Chondrocyte (in vitro differentiated cells): ENCODE results near the gene EYA4. TPM values are rescaled to one million over a fixed set of nuclear protein-coding genes. Genes with fewer than 3 reads are reported as not detected.

ENCODE experiments used
- DNase-seq: peaks from one replicate; pipeline ENCODE4 v3.0.0; 2021; ENCODE audit warnings: mixed read lengths, low spot score
- H3K27ac Mint-ChIP-seq: one replicate; pipeline ENCODE4 v1.8.0; 2021; ENCODE audit warnings: mild to moderate bottlenecking, moderate library complexity, mixed read lengths; ENCODE audit not compliant: unreplicated experiment
- H3K27me3 Mint-ChIP-seq: 2 replicates; pipeline ENCODE4 v1.8.0; 2021; ENCODE audit warnings: low read depth, mixed read lengths
- H3K36me3 Mint-ChIP-seq: 2 replicates; pipeline ENCODE4 v1.8.0; 2021; ENCODE audit warnings: low read depth, mixed read lengths
- H3K4me1 Mint-ChIP-seq: 2 replicates; pipeline ENCODE4 v1.8.0; 2021; ENCODE audit warnings: low read depth, mild to moderate bottlenecking, mixed read lengths
- H3K4me3 Mint-ChIP-seq: one replicate; pipeline ENCODE4 v1.8.0; 2021; ENCODE audit warnings: mild to moderate bottlenecking, moderate library complexity, mixed read lengths; ENCODE audit not compliant: unreplicated experiment
- H3K9me3 Mint-ChIP-seq: 2 replicates; pipeline ENCODE4 v1.8.0; 2021; ENCODE audit warnings: low read depth, mixed read lengths
- total RNA-seq: library from RNA; stranded (reverse); gene quantifications from 3 replicates; pipeline ENCODE4 v1.2.1, GENCODE V29; 2021
- TF ChIP-seq, protein P1 (sequence below): fragments of 200-600 bp; sonication (generic); IDR thresholded peaks from 2 replicates; pipeline ENCODE4 v1.5.0; 2021; ENCODE audit warnings: antibody characterized with exemption, mild to moderate bottlenecking, moderate library complexity

Gene EYA4
- total RNA-seq, 1 donor from 2014 or later, result 7.9 TPM

- Mint-ChIP-seq H3K27me3 (no peaks in the 10 kb centered on the region), H3K36me3 (peaks cover 2% of the 10 kb centered on the region), H3K9me3 (no peaks in the 10 kb centered on the region), H3K4me3 (no peak overlapping the region), H3K27ac (peak overlapping the region; percentile 96), H3K4me1 (peaks cover 57% of the 10 kb centered on the region)
- DNase-seq, result no peak
- TF ChIP-seq, protein P1, sequence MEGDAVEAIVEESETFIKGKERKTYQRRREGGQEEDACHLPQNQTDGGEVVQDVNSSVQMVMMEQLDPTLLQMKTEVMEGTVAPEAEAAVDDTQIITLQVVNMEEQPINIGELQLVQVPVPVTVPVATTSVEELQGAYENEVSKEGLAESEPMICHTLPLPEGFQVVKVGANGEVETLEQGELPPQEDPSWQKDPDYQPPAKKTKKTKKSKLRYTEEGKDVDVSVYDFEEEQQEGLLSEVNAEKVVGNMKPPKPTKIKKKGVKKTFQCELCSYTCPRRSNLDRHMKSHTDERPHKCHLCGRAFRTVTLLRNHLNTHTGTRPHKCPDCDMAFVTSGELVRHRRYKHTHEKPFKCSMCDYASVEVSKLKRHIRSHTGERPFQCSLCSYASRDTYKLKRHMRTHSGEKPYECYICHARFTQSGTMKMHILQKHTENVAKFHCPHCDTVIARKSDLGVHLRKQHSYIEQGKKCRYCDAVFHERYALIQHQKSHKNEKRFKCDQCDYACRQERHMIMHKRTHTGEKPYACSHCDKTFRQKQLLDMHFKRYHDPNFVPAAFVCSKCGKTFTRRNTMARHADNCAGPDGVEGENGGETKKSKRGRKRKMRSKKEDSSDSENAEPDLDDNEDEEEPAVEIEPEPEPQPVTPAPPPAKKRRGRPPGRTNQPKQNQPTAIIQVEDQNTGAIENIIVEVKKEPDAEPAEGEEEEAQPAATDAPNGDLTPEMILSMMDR, result no peak
Measured at GRCh38 chr6:133503336-133503729, 262.2 kb downstream of the EYA4 start.

DNA sequence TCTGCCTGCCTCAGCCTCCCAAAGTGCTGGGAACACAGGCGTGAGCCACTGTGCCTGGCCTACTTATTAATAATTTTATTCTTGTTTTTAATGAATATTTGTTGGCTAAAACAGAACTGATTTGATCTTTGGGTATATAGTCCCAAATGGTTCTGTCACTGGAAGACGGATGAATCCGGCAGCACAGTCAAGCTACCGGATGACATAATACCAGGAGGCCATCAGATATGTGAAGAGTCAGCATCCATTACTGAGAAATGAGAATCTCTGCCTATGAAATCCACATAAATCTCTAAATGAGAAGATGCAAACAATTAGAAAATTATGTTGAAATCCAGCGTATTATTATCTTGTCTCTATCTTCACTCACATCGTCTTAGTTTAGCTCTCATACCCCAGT is 263.0 kb downstream of the EYA4 start:
- Mint-ChIP-seq H3K4me1 (peaks cover 60% of the 10 kb centered on the region), H3K27me3 (no peaks in the 10 kb centered on the region), H3K9me3 (no peaks in the 10 kb centered on the region), H3K36me3 (peaks cover 2% of the 10 kb centered on the region), H3K4me3 (no peak overlapping the region), H3K27ac (peak overlapping the region; percentile 96)
- no peak for DNase-seq
- TF ChIP-seq, protein P1, result no peak

DNA sequence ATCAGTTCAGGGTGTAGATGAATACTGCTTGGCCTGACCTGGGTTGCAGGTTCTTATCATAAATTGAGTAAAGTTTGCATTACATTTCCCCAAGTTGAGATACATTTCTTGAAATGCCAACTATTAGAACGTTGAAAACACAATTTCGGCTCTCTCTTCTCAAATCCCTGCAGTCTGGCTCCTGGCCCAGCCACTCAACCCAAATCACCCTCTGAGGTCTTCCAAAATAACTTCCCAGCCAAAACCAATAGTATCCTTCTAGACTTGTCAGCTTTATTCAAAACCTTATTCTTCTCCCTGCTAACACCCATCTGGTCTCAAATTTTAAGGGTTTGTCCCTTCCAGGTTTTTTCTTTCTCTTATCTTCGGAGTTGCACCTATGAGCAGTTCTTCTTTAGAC is 263.6 kb downstream of the EYA4 start:
- no peak for DNase-seq
- no peak overlapping the region for H3K4me3 Mint-ChIP-seq
- peaks cover 66% of the 10 kb centered on the region for H3K4me1 Mint-ChIP-seq
- no peaks in the 10 kb centered on the region for H3K27me3 Mint-ChIP-seq
- peak overlapping the region; percentile 67 for H3K27ac Mint-ChIP-seq
- TF ChIP-seq, protein P1, result no peak
- no peaks in the 10 kb centered on the region for H3K9me3 Mint-ChIP-seq
- peaks cover 2% of the 10 kb centered on the region for H3K36me3 Mint-ChIP-seq

DNA sequence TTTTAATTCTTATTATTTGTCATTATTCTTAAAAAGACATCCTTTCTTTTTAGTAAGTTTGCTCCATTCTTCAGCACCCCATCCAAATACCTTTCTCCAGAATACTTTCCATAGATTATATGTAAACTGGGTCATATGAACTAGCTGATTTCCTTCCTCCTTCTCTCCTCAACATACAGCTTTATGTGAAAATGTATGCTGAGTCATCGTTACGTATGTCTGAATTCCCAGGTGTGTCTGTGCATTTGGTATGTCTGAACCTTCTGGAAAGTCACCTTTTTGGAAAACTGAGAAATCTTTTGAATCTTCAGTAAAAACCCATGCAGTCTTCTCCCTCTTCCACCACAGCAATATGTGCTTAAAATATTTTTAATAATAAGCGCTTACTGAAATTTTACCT is 264.5 kb downstream of the EYA4 start:
- no peak for DNase-seq
- Mint-ChIP-seq H3K27ac (peak overlapping the region; percentile 9), H3K36me3 (peaks cover 2% of the 10 kb centered on the region), H3K4me1 (peaks cover 67% of the 10 kb centered on the region), H3K27me3 (no peaks in the 10 kb centered on the region), H3K4me3 (no peak overlapping the region), H3K9me3 (no peaks in the 10 kb centered on the region)
- TF ChIP-seq, protein P1, result no peak

- peaks cover 15% of the 10 kb centered on the region for H3K4me1 Mint-ChIP-seq
- TF ChIP-seq, protein P1, result peak; percentile 97
- no peaks in the 10 kb centered on the region for H3K9me3 Mint-ChIP-seq
- H3K36me3 Mint-ChIP-seq, result no peaks in the 10 kb centered on the region
- H3K4me3 Mint-ChIP-seq, result no peak overlapping the region
- no peaks in the 10 kb centered on the region for H3K27me3 Mint-ChIP-seq
- H3K27ac Mint-ChIP-seq, result no peak overlapping the region
- DNase-seq, result no peak
Measured at GRCh38 chr6:133512410-133513016, 271.4 kb downstream of the EYA4 start.
